ENCODE data around the gene RBMS3.

GRCh38 chr3:29649815-29650547, 369.1 kb downstream of the RBMS3 start:
- TF ChIP-seq ZNF335 (CRISPR knock-in tag; IDR thresholded peaks at IDR 0.05), result no peak
- no peak for TF ChIP-seq ZFP62 (CRISPR knock-in tag; IDR thresholded peaks at IDR 0.05)
- TF ChIP-seq POLR2G (IDR thresholded peaks at IDR 0.05; ENCODE audit: low read depth, low read length), result no peak
